ENCODE results near the gene ADGRD1. TPM values are rescaled to one million over a fixed set of nuclear protein-coding genes. Genes with fewer than 3 reads are reported as not detected.

ADGRD1 gene
- total RNA-seq, 1 donor from 2014 or later = 0.98 TPM

DNA sequence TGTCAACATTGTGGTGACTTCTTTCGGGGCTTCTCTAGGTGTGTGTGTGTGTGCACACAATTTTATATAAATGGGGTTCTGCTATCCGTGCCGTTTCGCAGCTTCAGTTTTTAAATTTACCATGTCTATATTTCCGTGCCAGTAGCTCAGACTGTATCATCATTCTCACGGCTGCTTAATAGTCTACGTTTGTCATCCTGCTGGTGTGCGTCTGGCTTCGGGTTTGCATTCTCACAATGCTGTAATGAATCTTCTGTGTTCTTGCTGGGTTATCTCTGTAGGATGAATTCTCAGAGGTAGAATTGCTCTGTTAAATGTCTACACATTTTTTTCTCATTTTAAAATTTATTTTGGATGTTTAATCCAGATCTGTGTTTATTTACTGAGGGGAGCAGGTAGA, 73.6 kb downstream of the ADGRD1 start:
- H3K4me1 Mint-ChIP-seq = peaks cover 36% of the 10 kb centered on the region
- TF ChIP-seq CTCF (conservative IDR thresholded peaks at IDR 0.05) = no peak

GRCh38 chr12:131027876-131028586, 74.3 kb downstream of the ADGRD1 start:
- Mint-ChIP-seq H3K4me1 (peaks cover 39% of the 10 kb centered on the region), H3K4me3 (no peak overlapping the region), H3K9me3 (no peaks in the 10 kb centered on the region), H3K27ac (ENCODE audit: unreplicated experiment) (peak overlapping the region; percentile 73), H3K27me3 (ENCODE audit: low read depth) (peaks cover 5% of the 10 kb centered on the region), H3K36me3 (ENCODE audit: low read depth) (no peaks in the 10 kb centered on the region)
- no peak for TF ChIP-seq CTCF (conservative IDR thresholded peaks at IDR 0.05)
- DNase-seq (ENCODE audit: low read depth, low spot score) = no peak

More for the DNA sequence above, 73.6 kb downstream of the ADGRD1 start:
- Mint-ChIP-seq H3K27me3 (ENCODE audit: low read depth) (peaks cover 7% of the 10 kb centered on the region), H3K4me3 (no peak overlapping the region), H3K36me3 (ENCODE audit: low read depth) (no peaks in the 10 kb centered on the region), H3K9me3 (no peaks in the 10 kb centered on the region), H3K27ac (ENCODE audit: unreplicated experiment) (no peak overlapping the region)
- DNase-seq (ENCODE audit: low read depth, low spot score) = no peak

DNA sequence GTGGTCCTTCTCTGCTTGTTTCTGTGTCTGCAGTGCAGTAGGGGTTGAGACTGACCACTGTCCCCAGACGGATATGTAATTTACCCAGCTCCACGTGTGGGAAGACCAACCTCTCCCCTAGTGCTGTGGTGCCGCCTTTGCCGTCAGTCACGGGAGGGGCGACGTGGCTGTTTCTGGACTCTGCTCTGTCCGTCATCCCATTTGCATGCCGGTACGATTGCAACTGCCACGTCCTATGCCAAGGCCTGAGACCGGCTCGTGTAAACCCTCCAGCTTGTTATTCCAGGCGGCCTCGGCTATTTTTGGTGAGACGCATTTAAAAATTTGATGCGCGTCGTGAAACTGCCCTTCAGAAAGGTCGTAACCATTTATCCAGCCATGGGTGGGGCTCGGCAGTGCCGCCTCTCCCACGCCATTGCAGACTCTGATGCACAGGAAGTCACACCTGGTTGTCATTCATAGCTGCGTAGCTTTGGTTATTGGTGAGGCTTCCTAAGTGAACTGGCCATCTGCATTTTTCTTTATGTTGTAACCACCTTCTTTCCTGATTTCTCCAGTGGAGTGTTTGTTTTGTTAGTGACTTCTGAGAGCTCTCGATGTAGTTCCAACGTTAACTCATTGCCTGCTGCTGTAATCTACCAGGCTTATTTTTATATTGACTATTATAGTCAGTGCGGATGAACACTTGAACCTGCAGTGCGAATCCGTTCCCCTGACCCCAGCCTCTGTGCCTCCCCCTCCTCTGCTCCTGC, 75.1 kb downstream of the ADGRD1 start:
- H3K4me3 Mint-ChIP-seq = no peak overlapping the region
- no peaks in the 10 kb centered on the region for H3K9me3 Mint-ChIP-seq
- no peaks in the 10 kb centered on the region for H3K36me3 Mint-ChIP-seq (ENCODE audit: low read depth)
- peaks cover 39% of the 10 kb centered on the region for H3K4me1 Mint-ChIP-seq
- DNase-seq (ENCODE audit: low read depth, low spot score) = no peak
- TF ChIP-seq CTCF (conservative IDR thresholded peaks at IDR 0.05) = no peak
- H3K27ac Mint-ChIP-seq (ENCODE audit: unreplicated experiment) = no peak overlapping the region
- peaks cover 3% of the 10 kb centered on the region for H3K27me3 Mint-ChIP-seq (ENCODE audit: low read depth)

GRCh38 chr12:131030472-131031328, 77.0 kb downstream of the ADGRD1 start:
- TF ChIP-seq CTCF (conservative IDR thresholded peaks at IDR 0.05) = no peak
- no peaks in the 10 kb centered on the region for H3K9me3 Mint-ChIP-seq
- no peaks in the 10 kb centered on the region for H3K36me3 Mint-ChIP-seq (ENCODE audit: low read depth)
- DNase-seq (ENCODE audit: low read depth, low spot score) = peak; percentile 45
- H3K27ac Mint-ChIP-seq (ENCODE audit: unreplicated experiment) = peak overlapping the region; percentile 81
- H3K4me3 Mint-ChIP-seq = no peak overlapping the region
- H3K27me3 Mint-ChIP-seq (ENCODE audit: low read depth) = peaks cover 6% of the 10 kb centered on the region
- peaks cover 37% of the 10 kb centered on the region for H3K4me1 Mint-ChIP-seq

DNA sequence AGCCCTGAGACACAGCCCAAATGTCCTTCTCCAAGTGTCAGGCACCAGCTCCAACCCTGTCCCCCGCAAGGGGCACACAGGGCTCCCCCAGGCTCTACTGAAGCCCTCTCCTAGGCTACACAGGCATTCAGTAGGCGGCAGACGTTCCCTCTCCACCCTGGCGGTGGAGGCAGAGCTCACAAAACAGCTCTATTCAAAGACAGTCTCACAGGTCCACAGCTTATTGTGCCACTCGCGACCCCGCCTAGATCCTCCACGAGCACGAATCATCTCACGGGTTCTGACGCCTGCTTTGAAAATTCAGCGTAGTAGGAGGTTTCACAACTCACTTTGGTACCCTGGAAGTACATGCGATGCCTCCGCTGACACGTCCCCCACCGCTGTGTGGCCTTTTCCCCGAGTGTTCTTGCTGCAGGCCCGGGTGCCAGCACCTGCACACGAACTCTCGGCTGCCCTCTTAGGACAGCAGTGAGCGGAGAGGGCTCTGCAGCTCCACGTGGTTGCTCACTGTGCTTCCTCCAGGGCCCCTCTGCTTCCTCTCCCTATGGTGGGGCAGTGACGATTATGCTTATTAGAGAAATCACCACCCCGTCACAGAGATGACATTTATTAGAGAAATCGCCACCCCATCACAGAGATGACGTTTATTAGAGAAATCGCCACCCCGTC, 78.5 kb downstream of the ADGRD1 start:
- Mint-ChIP-seq H3K36me3 (ENCODE audit: low read depth) (no peaks in the 10 kb centered on the region), H3K9me3 (no peaks in the 10 kb centered on the region), H3K27ac (ENCODE audit: unreplicated experiment) (no peak overlapping the region), H3K4me3 (no peak overlapping the region), H3K4me1 (peaks cover 31% of the 10 kb centered on the region), H3K27me3 (ENCODE audit: low read depth) (peaks cover 3% of the 10 kb centered on the region)
- no peak for DNase-seq (ENCODE audit: low read depth, low spot score)
- no peak for TF ChIP-seq CTCF (conservative IDR thresholded peaks at IDR 0.05)
